Measurements from ENCODE around the gene SND1. TPM values are rescaled to one million over a fixed set of nuclear protein-coding genes. Genes with fewer than 3 reads are reported as not detected.
"Not testable (repeated sequence)": the region's sequence is repeated elsewhere in the genome, so short reads cannot be mapped to it uniquely, and the experiment has no call there.

Gene SND1
- total and polyA plus RNA-seq, 2 donors (not counting 1 experiment from before 2014, with no cell fraction given) = 44.4 to 165 TPM

- no peak overlapping the region for H3K4me2 ChIP-seq (replicated peaks; ENCODE audit: low read depth, low read length, poor library complexity, severe bottlenecking)
- peaks cover 47% of the 10 kb centered on the region for H3K79me2 ChIP-seq (ENCODE audit: control insufficient read depth, insufficient read depth, low read length)
- no peak overlapping the region for H3K9ac ChIP-seq (ENCODE audit: low read length)
- no peak for ATAC-seq (ENCODE audit: low read depth)
- POLR2A ChIA-PET = no interaction called here
- peaks cover 25% of the 10 kb centered on the region for H3K4me1 Mint-ChIP-seq
- H3K27me3 ChIP-seq (replicated peaks in 1 of 4; ENCODE audit: control extremely low read depth in 1 of 4, control insufficient read depth in 3 of 4, insufficient read depth in 4 of 4, low read length in 3 of 4) = no peaks in the 10 kb centered on the region
- peaks cover 7% of the 10 kb centered on the region for H3K9me3 Mint-ChIP-seq (ENCODE audit: insufficient read depth)
- TF ChIP-seq CTCF (IDR thresholded peaks at IDR 0.05) (no peak), EZH2 (IDR thresholded peaks at IDR 0.05; ENCODE audit: borderline replicate concordance, insufficient read depth, low read depth, low read length, poor library complexity, severe bottlenecking) (no peak)
- WGBS (ENCODE audit: insufficient coverage) = no CpG with 5 or more reads among the region's 1 CpG
- H3K9me3 ChIP-seq (ENCODE audit: control extremely low read depth in 1 of 3, control insufficient read depth in 2 of 3, insufficient read depth in 1 of 3, low read length in 2 of 3) = peaks cover 3 to 18% (median 8%) of the 10 kb centered on the region in 3 donors
- no peaks in the 10 kb centered on the region for H4K20me1 ChIP-seq (ENCODE audit: control insufficient read depth, insufficient read depth, low read length, poor library complexity, severe bottlenecking)
- no peaks in the 10 kb centered on the region for H3K27me3 Mint-ChIP-seq
- no peak overlapping the region for H3K4me3 Mint-ChIP-seq
- H3K27ac ChIP-seq (ENCODE audit: low read length in 2 of 2) = no peak overlapping the region
- no peaks in the 10 kb centered on the region for H3K36me3 ChIP-seq (replicated peaks in 1 of 2; ENCODE audit: control extremely low read depth in 1 of 2, control insufficient read depth in 1 of 2, extremely low read depth in 1 of 2, insufficient read depth in 2 of 2, low read length in 1 of 2)
- no peak overlapping the region for H3K27ac Mint-ChIP-seq
- peaks cover 5 to 7% of the 10 kb centered on the region in 2 donors for H3K4me1 ChIP-seq (ENCODE audit: control insufficient read depth in 2 of 2, insufficient read depth in 2 of 2, low read length in 2 of 2)
- CTCF ChIA-PET = no interaction called here
- intact Hi-C loops (cut with micrococcal nuclease) = no loop called here
- H3K4me3 ChIP-seq (ENCODE audit: control extremely low read depth in 1 of 5, extremely low read depth in 1 of 5, insufficient read depth in 1 of 5, low read depth in 2 of 5, low read length in 4 of 5) = no peak overlapping the region
- H2AFZ ChIP-seq (ENCODE audit: insufficient read depth, low read depth, low read length, poor library complexity, severe bottlenecking) = no peak overlapping the region
- DNase-seq = no peak
Observed at GRCh38 chr7:127833641-127834040, 181.6 kb downstream of the SND1 start.

GRCh38 chr7:127835679-127836078 lies 183.7 kb downstream of the SND1 start:
- Histone ChIP-seq H3K4me3 (ENCODE audit: control extremely low read depth in 1 of 5, extremely low read depth in 1 of 5, insufficient read depth in 1 of 5, low read depth in 2 of 5, low read length in 4 of 5) (no peak overlapping the region), H3K4me2 (replicated peaks; ENCODE audit: low read depth, low read length, poor library complexity, severe bottlenecking) (no peak overlapping the region), H3K9me3 (ENCODE audit: control extremely low read depth in 1 of 3, control insufficient read depth in 2 of 3, insufficient read depth in 1 of 3, low read length in 2 of 3) (peaks cover 3 to 18% (median 8%) of the 10 kb centered on the region in 3 donors), H3K27me3 (replicated peaks in 1 of 4; ENCODE audit: control extremely low read depth in 1 of 4, control insufficient read depth in 3 of 4, insufficient read depth in 4 of 4, low read length in 3 of 4) (no peaks in the 10 kb centered on the region), H3K9ac (ENCODE audit: low read length) (no peak overlapping the region), H3K4me1 (ENCODE audit: control insufficient read depth in 2 of 2, insufficient read depth in 2 of 2, low read length in 2 of 2) (no peaks in the 10 kb centered on the region), H3K36me3 (replicated peaks in 1 of 2; ENCODE audit: control extremely low read depth in 1 of 2, control insufficient read depth in 1 of 2, extremely low read depth in 1 of 2, insufficient read depth in 2 of 2, low read length in 1 of 2) (no peaks in the 10 kb centered on the region), H4K20me1 (ENCODE audit: control insufficient read depth, insufficient read depth, low read length, poor library complexity, severe bottlenecking) (no peaks in the 10 kb centered on the region), H2AFZ (ENCODE audit: insufficient read depth, low read depth, low read length, poor library complexity, severe bottlenecking) (no peak overlapping the region), H3K79me2 (ENCODE audit: control insufficient read depth, insufficient read depth, low read length) (peaks cover 43% of the 10 kb centered on the region), H3K27ac (ENCODE audit: low read length in 2 of 2) (no peak overlapping the region)
- Mint-ChIP-seq H3K27ac (no peak overlapping the region), H3K4me1 (peaks cover 12% of the 10 kb centered on the region), H3K4me3 (no peak overlapping the region), H3K27me3 (no peaks in the 10 kb centered on the region), H3K9me3 (ENCODE audit: insufficient read depth) (peaks cover 7% of the 10 kb centered on the region)
- no peak for TF ChIP-seq EZH2 (IDR thresholded peaks at IDR 0.05; ENCODE audit: borderline replicate concordance, insufficient read depth, low read depth, low read length, poor library complexity, severe bottlenecking)
- no peak for TF ChIP-seq CTCF (IDR thresholded peaks at IDR 0.05)
- intact Hi-C loops (cut with micrococcal nuclease) = no loop called here
- DNase-seq = no peak
- CTCF ChIA-PET = interaction anchor here (0.6 kb wide), 1 partner anchor 302 kb away, joined by 3 read pairs; no protein-coding TSS in a partner anchor
- no peak for ATAC-seq (ENCODE audit: low read depth)
- WGBS (ENCODE audit: insufficient coverage) = no CpG with 5 or more reads among the region's 4 CpGs
- POLR2A ChIA-PET = no interaction called here

- peaks cover 30% of the 10 kb centered on the region for H3K79me2 ChIP-seq (ENCODE audit: control insufficient read depth, insufficient read depth, low read length)
Observed at GRCh38 chr7:127837816-127838410, 185.9 kb downstream of the SND1 start.

More at GRCh38 chr7:127837816-127838410, 185.9 kb downstream of the SND1 start:
- H3K27ac ChIP-seq (ENCODE audit: low read length in 2 of 2); H3K36me3 ChIP-seq (replicated peaks in 1 of 2; ENCODE audit: control extremely low read depth in 1 of 2, control insufficient read depth in 1 of 2, extremely low read depth in 1 of 2, insufficient read depth in 2 of 2, low read length in 1 of 2); H4K20me1 ChIP-seq (ENCODE audit: control insufficient read depth, insufficient read depth, low read length, poor library complexity, severe bottlenecking); H2AFZ ChIP-seq (ENCODE audit: insufficient read depth, low read depth, low read length, poor library complexity, severe bottlenecking); H3K4me1 ChIP-seq (ENCODE audit: control insufficient read depth in 2 of 2, insufficient read depth in 2 of 2, low read length in 2 of 2); intact Hi-C loops (cut with micrococcal nuclease); H3K9ac ChIP-seq (ENCODE audit: low read length); H3K27me3 ChIP-seq (replicated peaks in 1 of 4; ENCODE audit: control extremely low read depth in 1 of 4, control insufficient read depth in 3 of 4, insufficient read depth in 4 of 4, low read length in 3 of 4); POLR2A ChIA-PET; H3K27me3 Mint-ChIP-seq; H3K9me3 Mint-ChIP-seq (ENCODE audit: insufficient read depth); H3K4me2 ChIP-seq (replicated peaks; ENCODE audit: low read depth, low read length, poor library complexity, severe bottlenecking); H3K4me3 ChIP-seq (ENCODE audit: control extremely low read depth in 1 of 5, extremely low read depth in 1 of 5, insufficient read depth in 1 of 5, low read depth in 2 of 5, low read length in 4 of 5): not testable (repeated sequence)
- peaks cover 3 to 18% (median 8%) of the 10 kb centered on the region in 3 donors for H3K9me3 ChIP-seq (ENCODE audit: control extremely low read depth in 1 of 3, control insufficient read depth in 2 of 3, insufficient read depth in 1 of 3, low read length in 2 of 3)
- CTCF ChIA-PET = interaction anchor here (1.5 to 1.6 kb wide), 2 partner anchors 45 to 372 kb away, joined by 4 read pairs; no protein-coding TSS in a partner anchor
- WGBS (ENCODE audit: insufficient coverage) = 71% methylated on average over 5 of the region's 7 CpGs
- ATAC-seq (ENCODE audit: low read depth) (peak; percentile 58), DNase-seq (peak; percentile 37)
- Mint-ChIP-seq H3K4me3 (peak overlapping the region; percentile 8), H3K4me1 (peaks cover 11% of the 10 kb centered on the region), H3K27ac (peak overlapping the region; percentile 91)

Measured in B cell (primary cell).